Fibroblast of skin of right biceps (primary cell): ENCODE results near the gene CERKL.
"Not testable (repeated sequence)": the region's sequence is repeated elsewhere in the genome, so short reads cannot be mapped to it uniquely, and the experiment has no call there.

Experiments used
- DNase-seq: peaks from one replicate; pipeline ENCODE4 v3.0.0-alpha.2; 2013

CERKL gene

GRCh38 chr2:181656450-181657291 is at the start of gene CERKL:
Gene CERKL, minus strand, starts transcription at chr2:181657105. Its CDS starts 99 bp downstream, at chr2:181657006.
- DNase-seq, result peak; percentile 11

- not testable (repeated sequence) for DNase-seq
These were observed 45.6 kb upstream of the CERKL start for GRCh38 chr2:181702519-181702918.

- no peak for DNase-seq
These were observed 41.3 kb upstream of the CERKL start for GRCh38 chr2:181698223-181698622.

GRCh38 chr2:181697571-181697970 is 40.7 kb upstream of the CERKL start:
- no peak for DNase-seq

- DNase-seq, result no peak
These were observed 40.2 kb upstream of the CERKL start for GRCh38 chr2:181697126-181697525.

GRCh38 chr2:181694271-181694670 is 37.4 kb upstream of the CERKL start:
- DNase-seq, result no peak

GRCh38 chr2:181690860-181691259 is 34.0 kb upstream of the CERKL start:
- DNase-seq, result no peak

GRCh38 chr2:181686576-181687185 is 29.8 kb upstream of the CERKL start:
- no peak for DNase-seq

GRCh38 chr2:181685150-181685688 is 28.3 kb upstream of the CERKL start:
- peak; percentile 3 for DNase-seq

GRCh38 chr2:181684454-181685149 is 27.7 kb upstream of the CERKL start:
- DNase-seq, result no peak

GRCh38 chr2:181683518-181684453 is 26.9 kb upstream of the CERKL start:
- DNase-seq, result peak; percentile 44

GRCh38 chr2:181682795-181683517 is 26.1 kb upstream of the CERKL start:
- no peak for DNase-seq

- DNase-seq, result no peak
These were observed 25.3 kb upstream of the CERKL start for GRCh38 chr2:181682026-181682789.

GRCh38 chr2:181680937-181681811 is 24.3 kb upstream of the CERKL start:
- no peak for DNase-seq

GRCh38 chr2:181680055-181680936 is 23.4 kb upstream of the CERKL start, which contains the start of gene NEUROD1:
Gene NEUROD1, minus strand, starts transcription at chr2:181680517. Its CDS starts 1,657 bp downstream, at chr2:181678860.
- DNase-seq, result no peak

- DNase-seq, result no peak
These were observed 22.7 kb upstream of the CERKL start for GRCh38 chr2:181679544-181679979.

GRCh38 chr2:181678861-181679543 is 22.1 kb upstream of the CERKL start:
- DNase-seq, result no peak
